GM18499 (cell line): ENCODE data around the gene GLYR1.

Source experiments
- ATAC-seq: cut with Tn5 transposase; IDR thresholded peaks from one replicate; pipeline ENCODE4 v1.9.1; 2021; ENCODE audit warnings: moderate number of reproducible peaks; ENCODE audit not compliant: insufficient read depth, unreplicated experiment

GLYR1 gene

GRCh38 chr16:4855371-4855770, 8.3 kb upstream of the GLYR1 start:
- ATAC-seq, result no peak

DNA sequence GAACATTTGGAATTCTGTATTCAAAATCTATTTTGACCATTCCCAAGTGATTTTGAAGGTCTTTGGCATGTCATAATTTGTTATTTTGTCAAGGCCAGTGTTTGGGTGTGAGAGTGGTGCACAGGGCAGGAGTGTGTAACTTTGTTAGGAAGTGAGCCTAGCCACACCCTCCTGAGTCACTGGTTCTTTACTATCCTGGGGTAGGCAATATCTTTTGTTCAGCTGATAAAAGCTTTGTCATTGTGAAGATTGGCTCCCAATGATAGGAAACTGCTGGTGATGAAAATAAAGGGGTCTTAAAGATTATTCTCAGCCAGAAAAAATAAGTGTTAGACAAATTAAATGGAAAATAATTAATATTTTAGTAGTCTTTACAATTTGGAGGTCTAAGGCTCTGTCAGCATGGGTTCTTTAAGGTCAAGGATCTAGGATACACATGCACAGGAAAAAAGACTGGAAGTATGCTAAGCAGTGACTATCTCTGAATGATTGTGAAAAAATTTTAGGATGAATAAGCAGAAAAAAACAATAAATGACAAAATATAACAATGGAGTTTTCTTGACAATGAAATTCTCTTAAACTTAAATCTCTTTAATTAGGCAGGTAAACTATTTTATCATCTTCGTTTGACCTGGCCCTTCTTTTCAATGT, 5.3 kb upstream of the GLYR1 start:
- ATAC-seq, result no peak

- ATAC-seq, result no peak
These were observed 3.1 kb upstream of the GLYR1 start for GRCh38 chr16:4850211-4850610.

- peak; percentile 2 for ATAC-seq
These were observed 893 bp upstream of the GLYR1 start for GRCh38 chr16:4847774-4848587.

- no peak for ATAC-seq
These were observed 586 bp downstream of the GLYR1 start for GRCh38 chr16:4846503-4846900.

DNA sequence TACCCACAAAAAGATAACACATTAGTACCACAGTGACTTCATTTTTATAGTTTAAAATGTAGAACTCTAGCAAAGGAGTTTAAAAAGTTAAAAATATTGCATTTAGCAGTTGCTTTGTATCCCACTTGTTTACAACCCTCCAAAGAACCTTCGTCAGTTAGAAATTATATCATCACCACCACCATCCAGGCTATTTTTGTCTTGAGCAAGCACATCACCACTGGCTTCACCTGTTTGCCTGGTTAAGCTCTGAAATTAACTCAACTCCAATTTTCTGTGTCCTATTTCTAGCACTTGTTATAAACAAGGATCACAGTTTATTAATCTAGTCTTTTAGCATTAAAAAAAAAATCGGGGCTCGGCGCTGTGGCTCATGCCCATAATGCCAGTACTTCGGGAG, 6.1 kb downstream of the GLYR1 start:
- ATAC-seq, result no peak

DNA sequence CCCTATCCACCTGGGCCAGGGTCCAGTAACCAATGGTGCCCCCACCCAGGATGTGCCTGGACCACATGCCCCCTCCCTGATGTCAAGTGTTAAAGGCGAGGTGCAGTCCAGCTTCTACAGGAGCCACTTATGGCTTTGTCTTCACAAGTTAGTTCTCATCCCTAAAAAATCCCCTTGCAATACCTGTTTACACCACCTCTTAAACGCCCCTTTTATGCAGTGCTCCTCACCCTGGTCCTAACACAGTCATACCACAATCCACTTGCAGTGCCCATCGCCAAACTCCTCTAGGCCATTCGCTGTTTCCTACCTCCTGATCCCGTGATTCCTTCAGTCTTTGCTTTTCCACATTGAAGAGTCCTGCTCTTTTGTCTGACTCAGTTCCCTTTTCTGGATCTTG, 7.1 kb downstream of the GLYR1 start:
- ATAC-seq, result no peak

GRCh38 chr16:4837733-4838501, 9.2 kb downstream of the GLYR1 start:
- ATAC-seq, result no peak

GRCh38 chr16:4836727-4837126, 10.4 kb downstream of the GLYR1 start:
- ATAC-seq, result no peak

GRCh38 chr16:4833584-4833983, 13.5 kb downstream of the GLYR1 start:
- no peak for ATAC-seq

DNA sequence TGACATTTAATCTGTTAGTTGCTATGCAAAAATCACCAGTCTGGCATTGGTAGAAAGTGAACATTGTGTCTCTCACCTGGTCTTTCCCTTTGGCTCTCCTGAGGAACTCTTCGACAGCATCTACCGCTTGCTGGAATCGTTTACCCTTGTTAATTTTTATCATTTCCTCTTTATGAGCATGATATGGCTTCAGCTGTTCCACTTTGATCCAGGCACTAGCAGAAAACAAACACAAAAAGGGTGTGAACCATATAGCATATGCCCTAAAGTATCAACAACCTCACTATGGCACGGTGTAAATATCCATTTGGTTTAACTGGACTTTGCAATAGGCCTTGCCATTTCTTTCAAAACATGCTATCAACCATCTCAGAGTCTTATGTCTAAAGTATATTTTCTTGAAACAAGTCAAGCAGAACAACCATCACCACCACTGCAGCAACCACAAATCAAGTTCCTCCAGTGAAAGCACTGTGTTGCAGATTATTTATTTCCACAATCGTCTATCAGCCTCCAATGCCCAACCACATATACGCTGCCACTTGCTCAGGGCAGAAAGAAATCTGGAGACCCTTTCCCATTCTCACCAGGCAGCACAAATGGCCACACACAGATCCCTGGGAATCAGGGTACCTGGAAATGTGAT, 14.3 kb downstream of the GLYR1 start:
- no peak for ATAC-seq

GRCh38 chr16:4831616-4832015, 15.5 kb downstream of the GLYR1 start:
- no peak for ATAC-seq

GRCh38 chr16:4830408-4830807, 16.7 kb downstream of the GLYR1 start:
- no peak for ATAC-seq

- ATAC-seq, result no peak
These were observed 18.3 kb downstream of the GLYR1 start for GRCh38 chr16:4828567-4829321.

DNA sequence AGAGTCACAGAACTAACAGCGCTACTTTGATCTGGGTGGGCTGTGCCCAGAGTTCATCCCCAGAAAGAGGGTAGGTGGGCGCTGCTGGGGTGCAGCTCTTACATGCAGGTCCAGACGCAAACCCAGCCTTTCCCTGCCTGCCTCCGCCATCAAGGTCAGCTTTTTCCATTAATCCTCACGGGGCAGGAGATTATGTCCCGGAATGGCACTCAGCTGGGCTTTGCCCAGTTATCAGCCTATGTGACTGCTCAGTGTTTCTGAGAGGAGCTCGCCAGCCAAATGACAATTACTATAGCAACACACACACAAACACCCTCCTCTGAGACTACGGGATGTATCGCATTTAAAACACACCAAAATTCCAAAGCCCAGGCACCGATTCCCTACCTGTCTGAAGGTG, 20.1 kb downstream of the GLYR1 start:
- no peak for ATAC-seq

DNA sequence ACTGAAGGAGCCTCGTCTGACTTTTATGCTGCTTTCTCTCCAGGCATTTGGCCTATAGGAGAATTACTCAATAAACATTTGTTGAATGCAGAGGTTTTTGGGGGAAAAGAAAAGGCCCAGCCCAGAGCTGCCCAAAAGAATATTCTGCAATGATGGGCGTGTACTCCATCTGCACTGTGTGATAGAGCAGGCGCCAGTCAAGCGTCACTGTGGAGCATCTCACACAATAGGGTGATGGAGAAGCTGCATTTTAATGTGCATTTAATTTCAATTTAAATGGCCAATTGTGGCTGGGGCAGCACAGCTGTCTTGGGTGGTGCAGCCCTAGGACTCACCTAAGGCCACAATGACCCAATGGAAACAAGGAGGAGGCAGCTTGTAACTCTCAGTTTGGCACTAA, 20.6 kb downstream of the GLYR1 start:
- ATAC-seq, result no peak

GRCh38 chr16:4825196-4825595, 21.9 kb downstream of the GLYR1 start:
- ATAC-seq, result no peak

GRCh38 chr16:4820652-4821051, 26.4 kb downstream of the GLYR1 start:
- ATAC-seq, result no peak

DNA sequence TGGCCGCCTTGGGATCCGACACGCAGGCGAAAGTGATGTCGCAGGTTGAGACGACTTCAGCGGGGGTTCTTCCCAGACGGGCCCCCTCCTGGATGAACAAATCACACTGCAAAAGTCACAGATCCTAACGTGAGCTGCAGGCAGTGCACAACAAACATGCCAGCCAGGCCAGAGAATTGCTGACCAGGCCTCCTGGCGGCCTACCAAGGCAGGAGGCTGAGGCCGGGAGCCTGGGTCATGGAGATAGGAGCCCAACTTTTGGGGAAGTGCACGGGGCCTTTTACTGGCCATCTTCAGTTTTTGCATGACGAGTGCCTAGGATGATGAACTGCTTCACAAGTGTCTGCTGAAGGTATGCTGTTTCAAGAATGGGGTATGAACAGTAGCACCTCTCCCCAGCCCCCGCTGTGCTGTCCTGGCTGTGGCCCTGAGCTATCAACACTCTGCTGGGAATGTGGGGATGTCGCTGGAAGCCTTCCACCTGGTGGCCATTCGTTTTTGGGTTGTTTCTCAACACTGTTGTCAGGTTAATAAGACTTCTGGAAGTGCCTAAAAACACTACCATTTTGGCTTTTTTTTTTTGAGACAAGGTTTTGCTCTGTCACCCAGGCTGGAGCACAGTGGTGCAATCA, 32.4 kb downstream of the GLYR1 start:
- ATAC-seq, result no peak

GRCh38 chr16:4814046-4814445, 33.0 kb downstream of the GLYR1 start:
- no peak for ATAC-seq
